Stimulated activated CD4-positive, alpha-beta T cell treated with anti-CD3 and anti-CD28 coated beads, Interleukin-2, amount 100 ng/mL, for 48 hours (primary cell): ENCODE results near the gene SERPINA10.
"Not testable (repeated sequence)": the region's sequence is repeated elsewhere in the genome, so short reads cannot be mapped to it uniquely, and the experiment has no call there.

ENCODE experiments used
- DNase-seq, 2 donors: peaks; one replicate each; pipeline ENCODE4 v3.0.0-alpha.2; 2020

SERPINA10 gene

DNA sequence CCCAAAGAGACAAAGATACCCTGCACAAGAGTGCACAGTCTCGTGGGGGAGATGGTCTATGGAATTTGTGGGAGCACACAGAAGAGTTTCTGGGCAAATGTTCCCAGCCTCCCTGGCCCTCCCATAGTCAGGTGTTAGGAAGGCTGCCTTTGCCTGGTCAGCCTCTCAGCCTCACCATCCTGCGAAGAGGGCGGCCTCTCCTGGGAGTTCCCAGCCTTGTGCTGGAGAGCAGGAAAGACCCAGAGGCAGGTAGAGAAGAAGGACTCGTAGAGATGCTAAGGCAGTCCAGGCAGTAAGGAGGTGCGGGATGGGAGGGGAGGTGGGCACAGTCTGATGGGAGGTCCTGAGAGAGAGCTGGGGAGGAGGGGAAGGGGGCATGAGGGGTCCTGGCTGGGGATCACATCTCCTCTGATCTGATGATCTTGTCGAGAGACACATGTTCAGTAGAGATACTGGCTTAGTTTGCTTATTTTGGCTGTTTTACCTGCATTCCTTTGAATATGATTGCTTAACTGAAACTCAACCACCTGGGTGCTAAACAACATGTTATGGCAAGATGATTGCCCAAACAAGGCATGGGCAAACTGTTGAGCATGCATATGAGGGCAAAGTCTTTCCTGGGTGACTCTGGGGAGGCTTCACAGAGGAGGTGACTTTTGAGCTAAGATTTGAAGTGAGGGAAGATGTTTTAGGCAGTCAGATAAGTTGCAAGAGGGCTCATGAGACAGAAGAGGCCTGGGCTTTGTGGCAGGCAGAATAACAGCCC, 19.6 kb upstream of the SERPINA10 start:
- DNase-seq: no peak

DNA sequence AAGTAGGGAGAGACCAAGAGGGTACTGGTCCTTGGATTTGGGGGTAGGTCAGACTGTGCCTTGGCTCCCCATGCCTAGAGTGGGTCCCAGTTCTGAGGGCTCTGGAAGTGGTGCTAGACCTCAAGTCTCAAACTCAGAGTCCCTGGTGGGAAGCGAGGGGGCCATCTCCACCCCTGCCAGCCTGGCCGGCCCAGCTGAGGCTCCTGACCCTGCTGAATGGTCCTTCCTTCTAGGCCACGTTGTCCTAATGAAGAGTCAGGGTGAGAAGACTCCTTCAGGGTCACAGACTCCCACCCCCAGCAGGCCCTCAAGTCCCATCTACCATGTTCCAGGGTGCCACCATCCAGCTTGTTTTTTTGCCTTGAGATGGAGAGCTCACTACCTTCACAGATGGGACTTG, 17.2 kb upstream of the SERPINA10 start:
- DNase-seq: no peak

DNA sequence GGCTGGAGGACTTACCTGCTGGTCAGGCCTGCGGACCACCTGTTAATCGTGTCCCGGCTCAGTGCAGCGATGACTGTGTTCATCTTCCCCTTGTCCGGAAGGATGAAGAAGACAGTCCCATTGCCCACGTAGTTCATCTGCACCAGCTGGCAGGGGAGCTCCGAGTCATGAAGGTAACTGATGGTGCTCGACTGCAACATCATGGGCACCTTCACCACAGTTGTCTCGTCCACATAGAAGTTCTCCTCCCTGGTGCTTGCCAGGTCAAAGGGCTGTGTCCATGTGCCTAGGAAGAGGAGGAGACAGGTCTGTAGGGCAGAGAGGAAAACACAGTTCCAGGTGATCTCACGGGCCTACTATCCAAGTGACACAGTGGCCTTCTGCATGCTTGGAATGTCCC, 16.7 kb upstream of the SERPINA10 start:
- DNase-seq: no peak

DNA sequence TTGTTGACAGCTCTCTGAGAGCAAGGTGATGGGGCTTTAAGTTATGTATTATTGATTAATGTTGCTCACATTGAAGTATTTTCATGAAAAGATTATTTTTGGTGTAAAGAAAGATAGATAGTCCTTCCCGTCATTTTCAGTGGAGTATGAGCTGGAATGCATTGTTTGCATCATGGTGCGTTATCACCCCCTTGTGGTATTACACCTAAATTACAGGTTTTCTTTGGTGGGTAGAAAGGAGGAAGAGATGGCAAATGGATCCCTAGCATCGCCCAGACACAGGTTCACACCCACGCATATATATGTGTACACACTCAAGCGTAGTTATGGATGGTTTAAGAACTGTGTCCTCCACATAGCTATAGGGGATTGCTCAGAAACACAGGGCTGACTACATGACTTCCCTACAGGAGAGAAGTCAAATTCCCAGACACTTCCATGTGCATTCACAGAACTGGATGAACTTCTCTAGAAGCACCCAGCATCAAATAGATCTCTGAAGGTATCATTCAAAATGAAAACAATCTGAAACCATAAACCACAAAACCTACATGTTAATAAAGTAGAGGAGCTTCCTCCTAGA, 14.4 kb upstream of the SERPINA10 start:
- DNase-seq: no peak

DNA sequence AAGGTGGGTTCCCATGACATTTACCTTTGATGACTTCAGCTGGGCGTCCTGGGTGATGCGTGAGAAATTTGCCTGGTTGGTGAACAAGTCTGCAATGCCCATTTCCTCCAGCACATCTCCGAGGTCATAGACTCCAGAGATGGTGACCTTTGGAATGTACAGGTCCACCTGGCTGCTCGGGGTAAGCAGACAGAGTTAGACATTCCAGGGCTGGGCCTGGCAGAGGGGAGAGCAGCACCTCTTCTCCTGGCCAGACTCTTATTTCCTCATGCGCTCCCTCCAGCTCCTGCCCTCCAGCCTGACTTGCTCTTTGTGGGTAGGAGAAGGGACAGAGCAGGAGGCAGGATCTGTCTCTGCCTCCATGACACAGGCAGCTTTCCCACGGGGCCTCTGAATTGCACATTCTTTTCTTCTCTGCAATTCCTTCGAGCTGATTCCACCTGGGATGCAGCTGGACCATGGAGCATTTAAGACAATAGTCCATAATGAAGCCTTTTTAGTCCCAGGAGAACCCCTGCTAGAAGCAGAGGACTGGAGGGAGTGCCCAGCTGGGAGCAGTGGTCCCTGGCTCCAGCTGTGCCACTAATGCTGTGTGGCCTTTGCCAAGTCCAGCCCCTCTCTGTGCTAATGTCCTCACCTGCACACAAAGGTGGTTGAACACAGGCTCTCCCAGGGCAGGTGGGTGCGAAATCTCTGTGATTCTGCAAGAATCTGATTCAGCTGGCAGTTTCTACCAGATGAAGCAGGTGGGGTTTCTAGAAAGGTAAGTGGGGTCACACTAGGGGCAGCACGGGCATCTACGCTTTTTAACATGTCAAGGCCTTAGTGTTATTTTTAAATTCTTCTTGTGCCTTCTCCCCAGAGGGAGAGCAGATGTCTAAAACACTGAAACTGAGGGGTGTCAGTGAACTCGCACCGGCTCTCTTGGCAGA, 13.2 kb upstream of the SERPINA10 start:
- no peak for DNase-seq

DNA sequence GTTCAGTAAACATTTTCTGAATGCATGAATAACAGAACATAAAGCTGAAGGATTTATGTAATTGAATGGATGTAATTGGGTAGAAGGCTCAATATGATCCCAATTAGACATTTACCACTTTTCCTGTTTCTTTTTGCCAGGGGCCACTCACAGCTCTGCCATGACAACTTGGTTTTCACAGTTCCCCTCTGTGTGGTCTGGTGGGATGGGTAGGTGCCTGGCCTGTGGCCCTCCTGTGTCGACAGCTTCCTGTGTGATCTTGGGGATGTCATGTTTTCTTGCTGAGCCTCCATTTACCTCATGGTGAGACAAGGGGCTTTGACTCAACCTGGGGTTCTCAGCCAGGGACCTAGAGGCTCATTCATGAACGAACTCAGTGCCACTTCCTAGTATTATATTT, 12.6 kb upstream of the SERPINA10 start:
- no peak for DNase-seq

DNA sequence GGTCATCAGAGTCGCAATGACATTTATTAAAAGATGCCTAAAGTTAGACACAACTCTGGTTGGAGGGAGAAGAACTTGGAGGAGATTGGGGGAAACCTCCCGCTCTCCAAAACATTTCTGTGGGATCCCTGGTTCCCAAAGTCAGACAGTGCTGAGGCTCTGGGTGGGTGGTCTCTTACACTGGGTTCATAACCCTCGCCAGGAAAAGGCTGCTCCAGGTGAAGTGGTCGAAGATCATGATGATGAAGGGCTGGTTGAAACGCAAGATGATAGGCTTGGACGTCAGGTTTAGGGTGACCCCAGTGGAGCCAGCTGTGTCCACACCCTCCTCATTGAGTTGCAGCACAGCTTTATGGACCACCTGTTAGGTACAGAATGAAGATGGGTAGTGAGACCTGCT, 11.2 kb upstream of the SERPINA10 start:
- no peak for DNase-seq

DNA sequence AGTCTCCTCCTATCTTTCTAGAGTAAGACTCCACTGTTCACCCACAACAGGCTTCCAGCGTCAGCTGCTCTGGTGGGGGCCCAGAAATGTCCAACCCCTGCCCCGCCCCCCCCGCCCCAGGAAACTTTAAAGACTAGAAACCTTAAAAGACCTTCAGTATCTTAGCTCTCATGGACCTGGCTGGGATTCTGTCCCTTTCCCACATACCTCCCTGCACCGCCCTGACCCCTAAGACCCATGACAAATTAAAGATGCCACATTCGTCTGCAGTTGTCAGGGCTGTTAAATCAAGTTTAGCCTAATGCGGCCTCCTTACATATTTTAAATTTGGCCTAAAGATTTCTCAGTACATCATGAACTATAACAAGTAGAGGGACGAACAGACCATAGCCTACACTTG, 10.0 kb upstream of the SERPINA10 start:
- DNase-seq: no peak

DNA sequence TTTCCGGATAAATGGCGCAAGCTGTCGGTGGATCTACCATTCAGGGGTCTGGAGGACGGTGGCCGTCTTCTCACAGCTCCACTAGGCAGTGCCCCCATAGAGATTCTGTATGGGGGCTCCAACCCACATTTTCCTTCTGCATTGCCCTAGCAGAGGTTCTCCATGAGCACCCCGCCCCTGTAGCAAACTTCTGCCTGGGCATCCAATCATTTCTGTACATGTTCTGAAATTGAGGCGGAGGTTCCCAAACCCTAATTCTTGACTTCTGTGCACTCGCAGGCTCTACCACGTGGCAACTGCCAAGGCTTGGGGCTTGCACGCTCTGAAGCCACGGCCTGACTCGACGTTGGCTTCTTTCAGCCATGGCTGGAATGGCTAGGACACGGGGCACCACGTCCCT, 5.1 kb upstream of the SERPINA10 start:
- DNase-seq: no peak

DNA sequence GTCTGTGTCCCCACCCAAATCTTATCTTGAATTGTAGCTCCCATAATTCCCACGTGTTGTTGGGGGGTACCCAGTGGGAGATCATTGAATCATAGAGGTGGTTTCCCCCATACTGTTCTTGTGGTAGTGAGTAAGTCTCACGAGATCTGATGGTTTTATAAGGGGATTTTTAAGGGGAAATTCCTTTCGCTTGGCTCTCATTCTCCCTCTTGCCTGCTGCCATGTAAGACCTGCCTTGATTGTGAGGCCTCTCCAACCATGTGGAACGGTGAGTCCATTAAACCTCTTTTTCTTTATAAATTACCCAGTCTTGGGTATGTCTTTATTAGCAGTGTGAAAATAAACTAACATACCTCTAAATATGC, 3.1 kb upstream of the SERPINA10 start:
- DNase-seq: not testable (repeated sequence)

DNA sequence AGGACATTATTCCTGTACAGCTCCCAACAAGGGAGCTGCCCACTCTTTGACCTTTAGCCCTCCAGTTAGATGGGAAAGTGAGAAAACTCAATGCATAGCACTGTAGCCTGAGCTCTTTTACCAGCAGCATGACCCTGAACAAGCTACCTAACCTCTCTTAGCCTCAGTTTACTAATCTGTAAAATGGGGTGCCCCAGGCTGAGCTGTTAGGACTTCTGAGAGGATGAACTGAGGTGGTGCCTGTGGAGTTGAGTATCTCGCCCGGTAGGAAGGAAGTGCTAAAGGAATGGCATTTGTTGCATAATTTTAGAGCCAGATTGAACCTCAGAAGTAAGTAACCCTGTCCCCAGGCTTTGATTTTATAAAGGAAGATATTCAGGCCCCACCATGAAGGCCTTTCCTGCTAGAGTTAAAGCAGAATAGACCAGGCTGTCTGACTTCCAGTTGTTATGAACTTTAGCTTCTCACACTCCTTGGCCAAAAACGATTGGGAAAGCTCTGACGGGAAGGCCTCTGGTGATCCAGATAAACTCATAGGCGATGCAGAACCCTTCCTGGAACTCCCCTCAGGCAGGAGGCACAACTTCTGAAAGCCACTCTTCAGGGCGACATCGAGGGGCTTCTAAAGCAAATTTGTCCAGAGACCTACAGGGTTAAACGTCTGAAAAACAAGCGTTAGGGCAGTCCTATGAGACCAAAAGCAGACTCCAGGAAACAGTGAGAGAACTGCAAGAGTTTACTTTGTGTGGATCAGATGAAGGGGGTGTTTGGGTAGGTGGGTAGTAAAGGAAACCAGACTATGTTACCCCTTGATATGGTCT, 2.5 kb upstream of the SERPINA10 start:
- no peak for DNase-seq

DNA sequence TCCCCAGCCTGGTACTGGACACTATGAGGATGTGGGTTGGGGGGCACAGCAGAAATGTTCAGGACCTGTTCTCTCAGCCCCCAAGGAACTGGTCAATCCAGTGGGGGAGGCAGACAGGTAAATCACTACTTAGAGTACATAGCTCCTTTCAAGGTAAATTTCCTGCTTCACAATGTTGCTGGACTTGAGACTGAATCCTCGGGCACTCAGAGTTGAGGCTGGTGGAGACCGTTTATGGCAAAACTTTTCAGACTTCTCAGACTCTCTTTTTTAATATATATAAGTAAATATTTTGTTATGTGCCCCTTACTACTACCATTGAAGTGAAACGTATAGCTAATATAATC, 483 bp upstream of the SERPINA10 start:
- no peak for DNase-seq

DNA sequence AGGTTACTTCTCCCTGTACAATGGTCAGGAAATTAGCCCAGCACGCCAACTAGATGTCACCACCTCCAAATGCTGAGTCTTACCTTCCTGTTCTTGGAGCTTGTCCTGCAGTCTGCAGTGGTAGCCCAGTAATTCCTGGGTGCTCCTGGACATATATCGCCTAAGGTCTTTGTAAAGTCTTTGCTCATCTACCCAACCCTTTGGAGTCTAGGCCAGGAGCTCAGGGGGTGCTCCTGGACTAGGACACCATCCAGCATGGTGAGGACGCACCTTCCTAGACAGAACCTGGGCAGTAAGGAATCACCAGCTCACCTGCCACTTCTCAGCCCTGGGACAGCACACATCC, 569 bp downstream of the SERPINA10 start:
- DNase-seq: no peak

DNA sequence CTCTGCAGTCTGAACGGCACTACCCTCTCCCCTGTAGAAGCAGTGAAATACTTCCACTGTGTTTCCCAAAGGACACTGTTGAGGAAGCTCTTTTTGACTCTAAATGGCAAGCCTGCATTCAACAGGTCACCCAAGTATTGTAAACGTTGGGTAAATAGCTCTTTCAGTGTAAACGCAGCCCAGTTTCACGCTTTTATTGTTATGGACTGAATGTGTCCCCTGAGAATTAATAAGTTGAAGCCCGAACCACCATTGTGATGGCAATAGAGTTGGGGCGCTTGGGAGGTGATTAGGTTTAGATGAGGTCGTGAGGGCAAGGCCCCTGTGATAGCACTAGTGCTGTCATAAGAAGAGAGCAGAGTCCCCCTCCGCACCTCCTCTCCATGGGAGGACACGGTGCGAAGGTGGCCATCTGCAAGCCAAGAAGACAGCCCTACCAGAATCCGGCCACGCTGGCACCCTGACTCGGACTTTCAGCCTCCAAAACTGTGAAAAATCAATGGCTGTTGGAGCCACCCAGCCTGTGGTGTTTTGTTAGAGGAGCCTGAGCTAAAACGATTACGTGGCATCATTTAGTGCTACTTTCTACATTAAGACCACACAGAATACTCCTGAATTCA, 1.1 kb downstream of the SERPINA10 start:
- DNase-seq: no peak

DNA sequence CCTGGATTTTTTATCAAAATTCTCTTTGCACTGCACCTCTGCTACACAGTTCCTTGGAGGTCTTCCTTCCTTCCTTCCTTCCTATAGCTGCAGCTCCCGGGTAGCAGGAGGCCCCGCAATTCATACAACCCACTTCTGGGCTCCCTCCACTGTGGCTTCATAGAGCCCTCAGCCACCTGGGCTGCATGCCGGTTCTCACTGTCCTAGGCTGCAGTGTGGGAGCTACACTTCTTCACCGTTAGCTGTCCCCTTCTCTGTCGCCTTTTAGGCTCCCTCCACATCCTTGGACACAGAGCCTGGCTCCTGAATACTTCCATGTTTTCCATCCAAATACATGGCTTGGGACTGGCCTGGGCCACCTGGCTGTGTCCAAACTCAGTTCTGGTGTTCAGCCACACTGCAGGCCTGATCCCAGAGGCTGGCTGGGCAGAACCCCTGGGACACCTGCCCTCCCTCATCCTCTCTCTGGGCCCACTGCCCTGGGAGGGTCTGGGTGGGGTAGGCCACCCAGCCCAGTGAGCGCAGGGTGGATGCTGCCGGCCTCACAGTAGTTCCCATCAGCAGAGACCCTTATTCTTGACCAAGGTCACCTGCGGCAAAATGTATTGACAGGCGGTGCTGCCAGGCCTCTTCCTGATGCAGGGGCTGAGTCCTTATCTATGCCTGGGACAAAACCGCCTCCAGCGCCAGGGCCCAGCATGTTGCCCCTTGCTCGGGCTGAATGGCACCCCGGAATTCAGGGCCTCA, 1.7 kb downstream of the SERPINA10 start:
- DNase-seq: no peak

DNA sequence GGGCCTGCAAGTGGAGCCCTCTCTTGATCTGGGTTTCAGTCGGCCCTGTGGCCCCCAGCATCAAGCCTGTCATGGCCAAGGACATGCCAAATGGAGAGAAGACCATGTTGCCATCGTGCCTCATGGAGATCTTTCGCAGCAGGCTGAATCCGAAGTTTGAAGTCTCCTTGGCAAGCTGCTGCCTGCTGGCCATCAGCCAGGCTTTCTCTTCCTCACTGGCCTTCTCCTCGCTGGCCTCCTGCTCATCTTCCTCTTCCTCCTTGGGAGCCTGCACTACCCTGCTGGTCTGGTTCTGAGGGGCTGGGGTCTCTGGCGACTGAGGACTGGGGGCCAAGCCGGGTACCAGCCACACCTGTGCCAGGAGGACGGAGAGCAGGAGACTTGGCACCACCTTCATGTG, 2.9 kb downstream of the SERPINA10 start:
- DNase-seq: no peak

DNA sequence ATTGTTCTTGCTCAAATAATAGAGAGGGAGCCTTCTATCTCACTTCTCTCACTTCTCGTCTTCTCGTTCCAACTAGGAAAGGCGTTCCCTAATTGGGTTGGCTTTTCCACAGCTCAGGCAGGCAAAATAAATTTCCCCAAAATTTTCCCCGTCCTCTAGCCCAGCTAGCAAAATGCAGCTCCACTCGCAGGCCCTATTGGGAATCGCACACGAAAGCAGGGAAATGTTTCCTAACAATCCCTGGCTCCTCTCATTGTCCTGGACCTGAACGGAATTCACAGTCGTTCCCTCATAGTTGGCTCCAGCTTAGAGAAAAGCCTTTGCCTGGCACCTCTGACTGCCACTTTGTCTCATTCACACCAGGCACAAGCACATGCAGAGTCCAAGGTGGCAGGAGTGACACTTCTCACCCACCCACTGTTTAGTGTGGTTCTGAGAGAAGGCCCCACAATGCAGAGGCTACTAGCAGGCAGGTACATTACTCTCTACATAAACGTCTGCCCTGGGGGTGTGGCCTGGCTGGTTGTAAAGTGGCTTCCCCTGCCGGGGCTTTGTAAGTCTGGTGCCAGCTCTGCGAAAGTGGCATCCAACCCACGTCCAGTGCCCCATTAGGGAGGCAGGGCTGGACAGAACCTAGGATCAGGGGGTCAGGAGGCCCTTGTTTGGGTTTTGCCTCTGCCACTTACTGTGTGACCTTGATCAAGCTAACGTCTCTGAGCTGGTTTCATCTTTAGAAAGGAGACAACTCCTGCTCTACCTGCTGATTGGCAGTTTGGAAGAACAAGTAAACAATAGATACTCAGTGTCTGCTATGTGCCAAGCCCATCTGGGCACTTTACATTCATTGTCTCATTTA, 4.2 kb downstream of the SERPINA10 start:
- no peak for DNase-seq

DNA sequence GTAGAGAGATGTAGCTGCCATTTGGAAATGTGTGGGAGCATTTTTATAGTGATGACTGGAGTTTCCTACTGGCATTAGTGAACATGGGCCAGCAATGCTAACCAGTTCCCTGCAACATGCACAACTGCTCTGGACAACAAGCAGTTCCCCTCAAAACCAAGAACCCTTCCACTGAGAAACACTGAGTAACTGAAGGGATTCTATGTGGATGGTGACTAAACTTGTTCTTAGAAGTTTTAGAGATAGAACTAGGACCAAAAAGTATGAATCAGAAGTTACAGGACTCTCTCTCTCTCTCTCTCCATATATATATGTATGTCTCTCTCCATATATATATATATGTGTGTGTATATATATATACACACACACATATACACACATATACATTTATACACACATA, 7.9 kb downstream of the SERPINA10 start:
- DNase-seq: no peak

DNA sequence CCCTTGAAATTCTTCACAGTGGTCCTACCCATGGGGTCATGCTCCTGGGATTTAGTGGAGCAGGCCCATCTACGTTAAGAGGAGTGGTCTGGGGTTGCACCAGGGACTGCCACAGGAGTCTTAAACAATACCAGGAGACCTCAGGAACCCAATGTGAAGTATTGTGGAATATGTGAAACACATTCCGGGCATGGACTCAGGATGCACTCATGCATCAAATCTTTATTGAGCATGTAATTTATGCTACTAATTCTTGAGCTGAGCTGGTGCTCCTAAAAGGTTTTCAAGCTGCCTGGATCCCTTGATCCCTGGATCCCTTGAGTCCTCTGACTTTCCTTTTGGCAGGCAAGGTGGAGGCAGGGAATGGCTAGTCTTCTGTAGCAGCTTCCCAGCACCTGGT, 8.8 kb downstream of the SERPINA10 start:
- no peak for DNase-seq

DNA sequence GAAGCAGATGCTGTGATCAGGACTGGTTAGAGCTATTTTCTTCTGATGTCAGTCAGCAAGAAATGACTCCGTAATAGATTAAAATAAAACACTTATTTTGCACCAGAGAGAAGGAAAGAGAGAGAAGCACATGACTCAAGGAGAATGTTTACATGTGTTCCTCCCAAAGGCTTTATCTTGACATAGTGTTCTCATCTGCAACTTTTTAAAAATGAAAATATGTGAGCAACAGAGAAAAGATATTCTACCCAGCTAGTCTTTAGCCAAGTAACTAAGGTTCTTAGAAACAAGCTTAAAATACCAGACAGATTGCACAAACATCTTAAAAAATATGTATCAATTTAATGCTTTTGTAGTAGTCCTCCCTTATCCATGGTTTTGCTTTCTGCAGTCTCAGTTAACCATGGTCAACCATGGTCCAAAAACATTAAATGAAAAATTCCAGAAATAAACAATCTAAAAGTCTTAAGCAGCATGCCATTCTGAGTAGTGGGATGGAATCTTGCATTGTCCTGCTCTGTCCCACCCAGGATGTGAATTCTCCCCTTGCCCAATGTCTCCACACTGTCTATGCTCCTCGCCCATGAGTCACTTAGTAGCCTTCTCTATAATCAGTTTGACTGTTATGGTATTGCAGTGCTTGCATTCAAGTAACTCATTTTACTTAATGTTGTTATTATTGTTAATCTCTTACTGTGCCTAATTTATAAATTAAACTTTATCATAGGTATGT, 9.9 kb downstream of the SERPINA10 start:
- no peak for DNase-seq
